Keratinocyte (primary cell): Measurements from ENCODE around the gene CPLANE2. TPM values are rescaled to one million over a fixed set of nuclear protein-coding genes. Genes with fewer than 3 reads are reported as not detected.

Experiments
- DNase-seq: peaks from one replicate; pipeline ENCODE4 v3.0.0-alpha.2; 2011; ENCODE audit warnings: low read depth, missing footprints, low spot score
- FAIRE-seq: peaks from 2 replicates; lab custom pipeline; 2011; peaks lifted over from hg19 to GRCh38; lab: Jason Lieb, UNC
- H2AFZ ChIP-seq: 2 replicates; pipeline ENCODE4 v1.6.0; 2012; ENCODE audit warnings: low read length, control low read depth, inconsistent platforms; ENCODE audit not compliant: control insufficient read depth
- H3K27ac ChIP-seq: 2 replicates; pipeline ENCODE4 v1.5.1; 2011; ENCODE audit warnings: low read length; ENCODE audit not compliant: control insufficient read depth, insufficient read depth
- H3K27me3 ChIP-seq: 3 replicates; pipeline ENCODE4 v1.6.0; 2011; ENCODE audit warnings: low read length; ENCODE audit not compliant: control insufficient read depth, insufficient read depth; ENCODE audit errors: extremely low read depth
- H3K36me3 ChIP-seq, 2 experiments: 2 replicates in 1 of 2; 3 replicates in 1 of 2; pipeline ENCODE4 v1.5.1; 2011; ENCODE audit warnings: low read length in 2 of 2, mild to moderate bottlenecking in 1 of 2; ENCODE audit not compliant: control insufficient read depth in 2 of 2, insufficient read depth in 2 of 2; ENCODE audit errors: extremely low read depth in 1 of 2
- H3K4me1 ChIP-seq: 3 replicates; pipeline ENCODE4 v1.5.1; 2011; ENCODE audit warnings: low read length; ENCODE audit not compliant: control insufficient read depth, insufficient read depth; ENCODE audit errors: extremely low read depth
- H3K4me2 ChIP-seq: 3 replicates; pipeline ENCODE4 v1.6.0; 2011; ENCODE audit warnings: low read depth, low read length; ENCODE audit not compliant: control insufficient read depth, insufficient read depth; ENCODE audit errors: extremely low read depth
- H3K4me3 ChIP-seq, 3 experiments: fragments of 200-600 bp in 1 of 3; sonication (generic) in 1 of 3; 2 replicates in 2 of 3; 3 replicates in 1 of 3; pipeline ENCODE4 v1.5.1; 2011 to 2016; ENCODE audit warnings: low read length in 3 of 3, mild to moderate bottlenecking in 3 of 3, control low read depth in 2 of 3, inconsistent platforms in 1 of 3, low read depth in 1 of 3, mixed read lengths in 1 of 3, mixed run types in 1 of 3, moderate library complexity in 1 of 3; ENCODE audit not compliant: control insufficient read depth in 2 of 3, insufficient read depth in 2 of 3; ENCODE audit errors: extremely low read depth in 1 of 3
- H3K79me2 ChIP-seq: 2 replicates; pipeline ENCODE4 v1.6.0; 2012; ENCODE audit warnings: low read length; ENCODE audit not compliant: control insufficient read depth, insufficient read depth
- H3K9ac ChIP-seq: 3 replicates; pipeline ENCODE4 v1.6.0; 2011; ENCODE audit warnings: low read length; ENCODE audit not compliant: control insufficient read depth, insufficient read depth; ENCODE audit errors: extremely low read depth
- H3K9me1 ChIP-seq: 3 replicates; pipeline ENCODE4 v1.6.0; 2011; ENCODE audit warnings: low read length; ENCODE audit not compliant: control insufficient read depth, insufficient read depth; ENCODE audit errors: extremely low read depth
- H3K9me3 ChIP-seq: 2 replicates; pipeline ENCODE4 v1.5.1; 2012; ENCODE audit warnings: low read depth, low read length; ENCODE audit not compliant: control insufficient read depth
- H4K20me1 ChIP-seq: 3 replicates; pipeline ENCODE4 v1.6.0; 2011; ENCODE audit warnings: low read length; ENCODE audit not compliant: control insufficient read depth, insufficient read depth; ENCODE audit errors: extremely low read depth
- CTCF ChIP-seq, 3 experiments: IDR thresholded peaks in 1 of 3; conservative IDR thresholded peaks in 1 of 3; optimal IDR thresholded peaks in 1 of 3; 2 replicates in 2 of 3; 3 replicates in 1 of 3; pipeline versions ENCODE3 to v1.5.1; 2011; ENCODE audit warnings: low read length in 3 of 3, mild to moderate bottlenecking in 3 of 3, moderate library complexity in 2 of 3, control low read depth in 1 of 3, inconsistent platforms in 1 of 3; ENCODE audit not compliant: insufficient read depth in 2 of 3; ENCODE audit errors: extremely low read depth in 1 of 3
- EZH2 ChIP-seq: IDR thresholded peaks from one replicate; pipeline ENCODE4 v1.6.1; 2012; ENCODE audit warnings: inconsistent platforms, mild to moderate bottlenecking, low read length, moderate library complexity
- dilution Hi-C: fragments of 300-500 bp; cut with MboI; formaldehyde crosslinking; loops from one replicate; pipeline ENCODE4 v1.7.0; 2020; ENCODE audit warnings: low sequenced_read_pairs; ENCODE audit not compliant: extremely low pct_ligation_motif_present
- polyA plus RNA-seq, 5 experiments: library from polyadenylated mRNA; depleted of rRNA in 3 of 5; stranded (reverse) in 3 of 5; stranded (forward) in 1 of 5; unstranded in 1 of 5; fragments of >200 nt; gene quantifications; 1 replicate in 1 of 5; 2 replicates in 3 of 5; 3 replicates in 1 of 5; pipeline versions ENCODE4 v1.2.1 to v1.2.3, GENCODE V29; 2011 to 2012; ENCODE audit warnings: missing spikeins in 2 of 5, low read depth in 1 of 5, low replicate concordance in 1 of 5

CPLANE2 gene
- polyA plus RNA-seq, 1 donor (not counting 4 experiments of a cell fraction or from before 2014, with no cell fraction given): 2.5 TPM

GRCh38 chr1:16229976-16230740 is 6.8 kb downstream of the CPLANE2 start:
- Histone ChIP-seq H3K9ac (no peak overlapping the region), H3K9me3 (no peaks in the 10 kb centered on the region), H3K27me3 (peaks cover 21% of the 10 kb centered on the region), H3K9me1 (no peaks in the 10 kb centered on the region), H3K4me2 (no peak overlapping the region), H4K20me1 (no peaks in the 10 kb centered on the region), H3K36me3 (peaks cover 0 to 2% of the 10 kb centered on the region in 2 experiments), H2AFZ (no peak overlapping the region), H3K27ac (no peak overlapping the region), H3K79me2 (no peaks in the 10 kb centered on the region), H3K4me1 (peaks cover 2% of the 10 kb centered on the region), H3K4me3 (no peak overlapping the region)
- no peak for DNase-seq
- FAIRE-seq: no peak
- dilution Hi-C loops: no loop called here
- TF ChIP-seq EZH2 (no peak), CTCF (optimal IDR thresholded peaks at IDR 0.05 in 1 of 3, IDR thresholded peaks at IDR 0.05 in 1 of 3, conservative IDR thresholded peaks at IDR 0.05 in 1 of 3; ENCODE audit: extremely low read depth in 1 of 3, insufficient read depth in 2 of 3, low read length in 3 of 3) (no peak)

- Histone ChIP-seq H3K4me3 (no peak overlapping the region), H3K27ac (no peak overlapping the region), H3K4me1 (no peaks in the 10 kb centered on the region), H3K9me1 (no peaks in the 10 kb centered on the region), H2AFZ (no peak overlapping the region), H4K20me1 (no peaks in the 10 kb centered on the region), H3K27me3 (peaks cover 21% of the 10 kb centered on the region), H3K36me3 (no peaks in the 10 kb centered on the region), H3K79me2 (no peaks in the 10 kb centered on the region), H3K9ac (no peak overlapping the region), H3K9me3 (no peaks in the 10 kb centered on the region), H3K4me2 (no peak overlapping the region)
- TF ChIP-seq EZH2 (no peak), CTCF (optimal IDR thresholded peaks at IDR 0.05 in 1 of 3, IDR thresholded peaks at IDR 0.05 in 1 of 3, conservative IDR thresholded peaks at IDR 0.05 in 1 of 3; ENCODE audit: extremely low read depth in 1 of 3, insufficient read depth in 2 of 3, low read length in 3 of 3) (no peak)
- DNase-seq (no peak), FAIRE-seq (no peak)
- dilution Hi-C loops: no loop called here
Observed at GRCh38 chr1:16226490-16227179, 10.3 kb downstream of the CPLANE2 start.
